Esophagus muscularis mucosa (tissue), 4 donors: ENCODE results near the gene CDCP2. TPM values are rescaled to one million over a fixed set of nuclear protein-coding genes. Genes with fewer than 3 reads are reported as not detected.

ENCODE experiments used
- DNase-seq: peaks from one replicate; pipeline ENCODE4 v3.0.0-alpha.2; 2017; ENCODE audit errors: extremely low spot score
- H3K27ac ChIP-seq, 4 donors: fragments of 200-600 bp; sonication (generic); replicated peaks in 1 of 4; 1 replicate in 3 of 4; 2 replicates in 1 of 4; pipeline ENCODE4 v1.5.1; 2016 to 2019; ENCODE audit warnings: mild to moderate bottlenecking in 1 of 4
- H3K27me3 ChIP-seq, 4 donors: fragments of 200-600 bp; sonication (generic); one replicate each; pipeline versions ENCODE4 v1.5.1 to v1.6.0; 2016 to 2019
- H3K36me3 ChIP-seq, 4 donors: fragments of 200-600 bp; sonication (generic); one replicate each; pipeline ENCODE4 v1.5.1; 2016 to 2019
- H3K4me1 ChIP-seq, 4 donors: fragments of 200-600 bp; sonication (generic); one replicate each; pipeline ENCODE4 v1.5.1; 2016 to 2019
- H3K4me3 ChIP-seq, 4 donors: fragments of 200-600 bp; sonication (generic); 1 replicate in 2 of 4; 2 replicates in 2 of 4; pipeline ENCODE4 v1.5.1; 2016 to 2019; ENCODE audit warnings: mild to moderate bottlenecking in 4 of 4, moderate library complexity in 1 of 4
- H3K9me3 ChIP-seq, 4 donors: fragments of 200-600 bp; sonication (generic); 1 replicate in 3 of 4; 2 replicates in 1 of 4; pipeline ENCODE4 v1.5.1; 2016 to 2019
- EP300 ChIP-seq: sonication (generic); formaldehyde crosslinking; IDR thresholded peaks from one replicate; pipeline ENCODE4 v1.6.1; 2017; ENCODE audit warnings: antibody characterized with exemption
- POLR2A ChIP-seq: fragments of 450-650 bp; IDR thresholded peaks from one replicate; pipeline ENCODE4 v1.6.1; 2017; ENCODE audit warnings: antibody characterized with exemption, moderate library complexity, mild to moderate bottlenecking, low read depth
- POLR2AphosphoS5 ChIP-seq, 2 donors: sonication (generic); formaldehyde crosslinking; IDR thresholded peaks; one replicate each; pipeline ENCODE4 v1.6.1; 2017; ENCODE audit warnings: antibody characterized with exemption in 2 of 2
- WGBS: methylation state at CpG from one replicate; pipeline ENCODE4 v1.1.5; 2018; 5-methylcytosine and 5-hydroxymethylcytosine counted together
- intact Hi-C: fragments of 100-400 bp; cut with DNase I; formaldehyde crosslinking; loops from one replicate; pipeline ENCODE4 v1.15.1; 2023
- total RNA-seq, 4 donors: library from RNA; depleted of rRNA; stranded (reverse); fragments of >200 nt; gene quantifications; one replicate each; pipeline versions ENCODE4 v1.1.0 to v1.2.1, GENCODE V29; 2016
- TF ChIP-seq, protein P1 (sequence below), 3 experiments: fragments of 200-600 bp in 2 of 3; fragments of 450-650 bp in 1 of 3; sonication (generic) in 2 of 3; IDR thresholded peaks; one replicate each; pipeline ENCODE4 v1.5.1; 2017 to 2019; ENCODE audit warnings: antibody characterized with exemption in 3 of 3, mild to moderate bottlenecking in 2 of 3, moderate library complexity in 1 of 3

The CDCP2 gene
- total RNA-seq, 4 donors from 2014 or later, result 0.26 to 0.40 (median 0.33) TPM; not detected in 1

- no peak overlapping the region for H3K27ac ChIP-seq
- H3K36me3 ChIP-seq, result no peaks in the 10 kb centered on the region
- H3K4me3 ChIP-seq, result no peak overlapping the region
- TF ChIP-seq POLR2AphosphoS5 (IDR thresholded peaks at IDR 0.05) (no peak), POLR2A (no peak), EP300 (no peak)
- TF ChIP-seq, protein P1, sequence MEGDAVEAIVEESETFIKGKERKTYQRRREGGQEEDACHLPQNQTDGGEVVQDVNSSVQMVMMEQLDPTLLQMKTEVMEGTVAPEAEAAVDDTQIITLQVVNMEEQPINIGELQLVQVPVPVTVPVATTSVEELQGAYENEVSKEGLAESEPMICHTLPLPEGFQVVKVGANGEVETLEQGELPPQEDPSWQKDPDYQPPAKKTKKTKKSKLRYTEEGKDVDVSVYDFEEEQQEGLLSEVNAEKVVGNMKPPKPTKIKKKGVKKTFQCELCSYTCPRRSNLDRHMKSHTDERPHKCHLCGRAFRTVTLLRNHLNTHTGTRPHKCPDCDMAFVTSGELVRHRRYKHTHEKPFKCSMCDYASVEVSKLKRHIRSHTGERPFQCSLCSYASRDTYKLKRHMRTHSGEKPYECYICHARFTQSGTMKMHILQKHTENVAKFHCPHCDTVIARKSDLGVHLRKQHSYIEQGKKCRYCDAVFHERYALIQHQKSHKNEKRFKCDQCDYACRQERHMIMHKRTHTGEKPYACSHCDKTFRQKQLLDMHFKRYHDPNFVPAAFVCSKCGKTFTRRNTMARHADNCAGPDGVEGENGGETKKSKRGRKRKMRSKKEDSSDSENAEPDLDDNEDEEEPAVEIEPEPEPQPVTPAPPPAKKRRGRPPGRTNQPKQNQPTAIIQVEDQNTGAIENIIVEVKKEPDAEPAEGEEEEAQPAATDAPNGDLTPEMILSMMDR (IDR thresholded peaks at IDR 0.05), result no peak
- no peaks in the 10 kb centered on the region for H3K9me3 ChIP-seq
- DNase-seq, result no peak
- H3K4me1 ChIP-seq, result no peaks in the 10 kb centered on the region
- no peaks in the 10 kb centered on the region for H3K27me3 ChIP-seq
- intact Hi-C loops, result no loop called here
- WGBS, result 69% methylated on average over 5 of the region's 5 CpGs
These were observed 40.0 kb downstream of the CDCP2 start for GRCh38 chr1:54112705-54113368.

GRCh38 chr1:54112027-54112426 is 40.8 kb downstream of the CDCP2 start:
- Histone ChIP-seq H3K9me3 (no peaks in the 10 kb centered on the region), H3K36me3 (no peaks in the 10 kb centered on the region)
- intact Hi-C loops, result no loop called here

GRCh38 chr1:54111624-54112023 is 41.2 kb downstream of the CDCP2 start:
- 94% methylated on average over 3 of the region's 3 CpGs for WGBS
- Histone ChIP-seq H3K27ac (no peak overlapping the region), H3K27me3 (no peaks in the 10 kb centered on the region), H3K4me3 (no peak overlapping the region), H3K4me1 (no peaks in the 10 kb centered on the region), H3K36me3 (no peaks in the 10 kb centered on the region), H3K9me3 (no peaks in the 10 kb centered on the region)
- intact Hi-C loops, result no loop called here
- TF ChIP-seq POLR2A (no peak), POLR2AphosphoS5 (IDR thresholded peaks at IDR 0.05) (no peak), EP300 (no peak)
- TF ChIP-seq, protein P1 (IDR thresholded peaks at IDR 0.05), result no peak
- DNase-seq, result no peak

More at GRCh38 chr1:54112027-54112426, 40.8 kb downstream of the CDCP2 start:
- H3K27me3 ChIP-seq, result no peaks in the 10 kb centered on the region
- no peak for DNase-seq
- WGBS, result 89% methylated on average over 7 of the region's 7 CpGs
- H3K27ac ChIP-seq, result no peak overlapping the region
- no peak overlapping the region for H3K4me3 ChIP-seq
- TF ChIP-seq POLR2A, result no peak
- TF ChIP-seq, protein P1 (IDR thresholded peaks at IDR 0.05), result no peak
- no peak for TF ChIP-seq POLR2AphosphoS5 (IDR thresholded peaks at IDR 0.05)
- TF ChIP-seq EP300, result no peak
- H3K4me1 ChIP-seq, result no peaks in the 10 kb centered on the region

DNA sequence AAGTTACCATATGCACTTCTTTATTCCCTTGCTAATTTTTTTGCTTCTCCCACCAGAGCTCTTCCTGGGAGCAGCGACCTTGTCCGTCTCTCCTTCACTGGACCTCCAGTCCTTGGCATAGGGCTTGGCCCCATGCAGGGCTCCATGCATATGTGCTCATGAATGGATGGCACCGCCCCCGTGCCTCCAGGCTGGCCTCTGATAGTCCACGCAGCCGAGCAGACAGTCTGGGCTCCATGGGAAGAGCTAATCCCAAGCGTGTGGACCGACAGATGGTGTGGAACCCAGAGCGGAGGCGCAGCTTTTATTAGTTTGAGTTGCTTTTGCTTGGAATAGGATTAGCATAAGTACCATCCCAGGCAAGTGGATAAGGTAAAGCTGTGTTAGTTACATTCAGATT is 41.8 kb downstream of the CDCP2 start:
- DNase-seq, result no peak
- WGBS, result 97% methylated on average over 10 of the region's 10 CpGs
- H3K4me3 ChIP-seq, result no peak overlapping the region
- H3K36me3 ChIP-seq, result no peaks in the 10 kb centered on the region
- no peaks in the 10 kb centered on the region for H3K27me3 ChIP-seq
- H3K9me3 ChIP-seq, result no peaks in the 10 kb centered on the region
- no peaks in the 10 kb centered on the region for H3K4me1 ChIP-seq
- intact Hi-C loops, result no loop called here
- TF ChIP-seq POLR2AphosphoS5 (IDR thresholded peaks at IDR 0.05) (no peak), EP300 (no peak), POLR2A (no peak)
- TF ChIP-seq, protein P1 (IDR thresholded peaks at IDR 0.05), result no peak
- H3K27ac ChIP-seq, result no peak overlapping the region
